B cell (primary cell): ENCODE data around the gene PEDS1. TPM values are rescaled to one million over a fixed set of nuclear protein-coding genes. Genes with fewer than 3 reads are reported as not detected.

Experiments
- ATAC-seq: fragments of 200-7000 bp; cut with Tn5 transposase; one replicate; pipeline ENCODE4 v1.10.0; 2021; ENCODE audit warnings: low read depth, mild to moderate bottlenecking, moderate number of reproducible peaks, moderate library complexity
- CTCF ChIA-PET: fragments of 350-600 bp; sonication (Branson Sonifier 250); formaldehyde crosslinking; loops from one replicate; lab custom pipeline; 2021; ENCODE audit warnings: antibody characterized with exemption, inconsistent platforms; lab: Charles Lee
- POLR2A ChIA-PET: fragments of 350-600 bp; sonication (Branson Sonifier 250); formaldehyde crosslinking; loops from one replicate; lab custom pipeline; 2021; ENCODE audit warnings: antibody characterized with exemption; lab: Charles Lee
- DNase-seq: peaks from one replicate; pipeline ENCODE4 v3.0.0; 2013
- H2AFZ ChIP-seq: 2 replicates; pipeline ENCODE4 v1.6.1; 2012; ENCODE audit warnings: mild to moderate bottlenecking, low read depth, low read length; ENCODE audit not compliant: insufficient read depth, poor library complexity, severe bottlenecking
- H3K27ac ChIP-seq, 2 donors: 1 replicate in 1 of 2; 2 replicates in 1 of 2; pipeline ENCODE4 v1.5.1; 2012 to 2013; ENCODE audit warnings: low read length in 2 of 2, mild to moderate bottlenecking in 2 of 2, moderate library complexity in 1 of 2
- H3K27me3 ChIP-seq, 4 experiments: fragments of 200-600 bp in 1 of 4; sonication (generic) in 1 of 4; replicated peaks in 1 of 4; 1 replicate in 2 of 4; 2 replicates in 2 of 4; pipeline versions ENCODE4 v1.6.1 to v1.7.0; 2013 to 2016; ENCODE audit warnings: low read length in 3 of 4, mild to moderate bottlenecking in 2 of 4, mixed read lengths in 1 of 4, moderate library complexity in 1 of 4; ENCODE audit not compliant: insufficient read depth in 4 of 4, control insufficient read depth in 3 of 4; ENCODE audit errors: control extremely low read depth in 1 of 4
- H3K36me3 ChIP-seq, 2 experiments: replicated peaks in 1 of 2; 1 replicate in 1 of 2; 2 replicates in 1 of 2; pipeline versions ENCODE4 v1.6.1 to v1.7.1; 2013; ENCODE audit warnings: low read length in 1 of 2; ENCODE audit not compliant: insufficient read depth in 2 of 2, control insufficient read depth in 1 of 2; ENCODE audit errors: control extremely low read depth in 1 of 2, extremely low read depth in 1 of 2
- H3K4me1 ChIP-seq, 2 donors: fragments of 200-600 bp in 1 of 2; sonication (generic) in 1 of 2; 1 replicate in 1 of 2; 2 replicates in 1 of 2; pipeline versions ENCODE4 v1.5.1 to v1.6.1; 2013 to 2017; ENCODE audit warnings: low read length in 2 of 2; ENCODE audit not compliant: control insufficient read depth in 2 of 2, insufficient read depth in 2 of 2
- H3K4me2 ChIP-seq: replicated peaks from 2 replicates; pipeline ENCODE3; 2012; ENCODE audit warnings: mild to moderate bottlenecking, low read depth, low read length; ENCODE audit not compliant: poor library complexity, severe bottlenecking
- H3K4me3 ChIP-seq, 5 experiments: fragments of 200-600 bp in 1 of 5; sonication (generic) in 1 of 5; 1 replicate in 3 of 5; 2 replicates in 2 of 5; pipeline versions ENCODE4 v1.5.1 to v1.7.0; 2011 to 2016; ENCODE audit warnings: low read length in 4 of 5, mild to moderate bottlenecking in 4 of 5, low read depth in 2 of 5, control low read depth in 1 of 5, moderate library complexity in 1 of 5; ENCODE audit not compliant: insufficient read depth in 1 of 5; ENCODE audit errors: control extremely low read depth in 1 of 5, extremely low read depth in 1 of 5
- H3K79me2 ChIP-seq: fragments of 200-600 bp; sonication (generic); one replicate; pipeline ENCODE4 v1.6.0; 2016; ENCODE audit warnings: low read length; ENCODE audit not compliant: control insufficient read depth, insufficient read depth
- H3K9ac ChIP-seq: fragments of 200-600 bp; sonication (generic); 2 replicates; pipeline ENCODE4 v1.6.1; 2017; ENCODE audit warnings: mild to moderate bottlenecking, low read length, moderate library complexity
- H3K9me3 ChIP-seq, 3 donors: one replicate each; pipeline versions ENCODE4 v1.6.1 to v1.7.1; 2013; ENCODE audit warnings: low read length in 2 of 3; ENCODE audit not compliant: control insufficient read depth in 2 of 3, insufficient read depth in 1 of 3; ENCODE audit errors: control extremely low read depth in 1 of 3
- H4K20me1 ChIP-seq: 2 replicates; pipeline ENCODE4 v1.6.0; 2012; ENCODE audit warnings: mild to moderate bottlenecking, low read length; ENCODE audit not compliant: insufficient read depth, control insufficient read depth, poor library complexity, severe bottlenecking
- H3K27ac Mint-ChIP-seq: one replicate; pipeline ENCODE4 v1.8.0; 2021; ENCODE audit warnings: mixed read lengths
- H3K27me3 Mint-ChIP-seq: one replicate; pipeline ENCODE4 v1.8.0; 2021; ENCODE audit warnings: mixed read lengths
- H3K4me1 Mint-ChIP-seq: one replicate; pipeline ENCODE4 v1.8.0; 2021; ENCODE audit warnings: mixed read lengths
- H3K4me3 Mint-ChIP-seq: one replicate; pipeline ENCODE4 v1.8.0; 2021; ENCODE audit warnings: mixed read lengths
- H3K9me3 Mint-ChIP-seq: one replicate; pipeline ENCODE4 v1.8.0; 2022; ENCODE audit warnings: mixed read lengths; ENCODE audit not compliant: insufficient read depth
- EZH2 ChIP-seq: IDR thresholded peaks from 2 replicates; pipeline ENCODE4 v1.6.1; 2012; ENCODE audit warnings: borderline replicate concordance, low read depth, mild to moderate bottlenecking, moderate library complexity, low read length; ENCODE audit not compliant: insufficient read depth, poor library complexity, severe bottlenecking
- whole genome bisulfite sequencing: methylation state at CpG from one replicate; pipeline ENCODE4 v1.1.5; 2013; ENCODE audit warnings: missing lambda C conversion rate; ENCODE audit not compliant: insufficient coverage; 5-methylcytosine and 5-hydroxymethylcytosine counted together
- intact Hi-C: fragments of 100-400 bp; cut with micrococcal nuclease; formaldehyde crosslinking; loops from one replicate; pipeline ENCODE4 v1.10.0; 2022
- polyA plus RNA-seq: library from polyadenylated mRNA; depleted of rRNA; stranded (reverse); fragments of >200 nt; gene quantifications from 2 replicates; pipeline ENCODE4 v1.2.3, GENCODE V29; 2012
- total RNA-seq, 2 donors: library from RNA; stranded (reverse); fragments of 120-200 nt in 1 of 2; gene quantifications; 1 replicate in 1 of 2; 2 replicates in 1 of 2; pipeline versions ENCODE4 v1.2.3 to v1.2.4, GENCODE V29; 2013 to 2022
- TF ChIP-seq, protein P1 (sequence below): fragments of 200-600 bp; IDR thresholded peaks from one replicate; pipeline ENCODE4 v1.8.0; 2022; ENCODE audit warnings: antibody characterized with exemption, mild to moderate bottlenecking

PEDS1 gene
- total and polyA plus RNA-seq, 2 donors (not counting 1 experiment from before 2014, with no cell fraction given) = 11.2 to 38.7 TPM

DNA sequence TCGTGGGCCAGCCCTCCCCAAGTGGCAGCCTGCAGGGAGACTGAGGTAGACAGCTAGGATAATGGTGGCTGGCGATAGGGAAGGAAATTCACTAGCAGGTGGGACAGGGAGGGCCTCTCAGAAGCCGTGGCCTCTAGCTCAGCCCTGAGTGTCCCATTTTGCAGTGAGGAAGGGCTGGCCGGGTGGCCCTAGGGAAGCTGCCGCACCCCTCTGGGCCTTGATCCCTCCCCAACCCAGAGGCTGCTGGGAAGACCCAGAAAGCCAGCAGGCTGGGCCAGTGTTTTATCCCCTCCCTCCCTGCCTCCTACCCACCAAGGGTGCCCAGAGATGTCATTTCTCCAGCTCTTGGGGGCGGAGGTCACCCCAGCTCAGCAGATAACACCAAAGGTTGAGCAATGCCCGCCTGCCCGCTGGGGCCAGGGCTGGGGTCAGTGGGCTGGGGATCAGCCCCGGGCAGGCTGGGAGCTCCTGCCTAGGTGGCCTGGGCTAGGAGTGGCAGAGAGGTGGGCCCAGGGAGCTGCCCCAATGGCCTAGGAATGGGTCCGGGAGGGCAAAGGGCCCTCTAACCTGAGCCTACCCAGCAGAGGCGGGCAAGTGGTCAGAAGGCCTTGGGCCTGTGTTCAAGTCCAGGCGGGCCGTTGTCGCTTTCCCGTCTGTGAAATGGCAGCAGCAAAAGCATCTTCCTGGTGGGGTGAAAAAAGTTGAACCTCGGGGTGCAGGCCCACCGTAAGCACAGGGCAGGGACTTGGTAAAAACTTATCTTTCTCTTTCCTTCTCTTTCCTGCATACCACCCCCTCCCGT, 35.6 kb upstream of the PEDS1 start:
- intact Hi-C loops = no loop called here
- no peaks in the 10 kb centered on the region for H3K9me3 Mint-ChIP-seq
- peaks cover 0 to 10% (median 4%) of the 10 kb centered on the region in 4 experiments for H3K27me3 ChIP-seq
- no peak overlapping the region for H3K27ac ChIP-seq
- 89% methylated on average over 12 of the region's 18 CpGs for WGBS
- no peak overlapping the region for H3K4me2 ChIP-seq
- TF ChIP-seq EZH2 = no peak
- TF ChIP-seq, protein P1, sequence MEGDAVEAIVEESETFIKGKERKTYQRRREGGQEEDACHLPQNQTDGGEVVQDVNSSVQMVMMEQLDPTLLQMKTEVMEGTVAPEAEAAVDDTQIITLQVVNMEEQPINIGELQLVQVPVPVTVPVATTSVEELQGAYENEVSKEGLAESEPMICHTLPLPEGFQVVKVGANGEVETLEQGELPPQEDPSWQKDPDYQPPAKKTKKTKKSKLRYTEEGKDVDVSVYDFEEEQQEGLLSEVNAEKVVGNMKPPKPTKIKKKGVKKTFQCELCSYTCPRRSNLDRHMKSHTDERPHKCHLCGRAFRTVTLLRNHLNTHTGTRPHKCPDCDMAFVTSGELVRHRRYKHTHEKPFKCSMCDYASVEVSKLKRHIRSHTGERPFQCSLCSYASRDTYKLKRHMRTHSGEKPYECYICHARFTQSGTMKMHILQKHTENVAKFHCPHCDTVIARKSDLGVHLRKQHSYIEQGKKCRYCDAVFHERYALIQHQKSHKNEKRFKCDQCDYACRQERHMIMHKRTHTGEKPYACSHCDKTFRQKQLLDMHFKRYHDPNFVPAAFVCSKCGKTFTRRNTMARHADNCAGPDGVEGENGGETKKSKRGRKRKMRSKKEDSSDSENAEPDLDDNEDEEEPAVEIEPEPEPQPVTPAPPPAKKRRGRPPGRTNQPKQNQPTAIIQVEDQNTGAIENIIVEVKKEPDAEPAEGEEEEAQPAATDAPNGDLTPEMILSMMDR = no peak
- peak overlapping the region; percentile 80 for H3K27ac Mint-ChIP-seq
- H3K4me3 Mint-ChIP-seq = peak overlapping the region; percentile 50
- ChIA-PET CTCF (interaction anchor here (0.6 to 7.6 kb wide), 21 partner anchors 8 to 562 kb away, joined by 3 to 95 read pairs (median 5); no protein-coding TSS in a partner anchor), POLR2A (no interaction called here)
- H3K9me3 ChIP-seq = peaks cover 0 to 2% (median 0%) of the 10 kb centered on the region in 3 donors
- H3K36me3 ChIP-seq = peaks cover 0 to 2% of the 10 kb centered on the region in 2 experiments
- no peak overlapping the region for H3K4me3 ChIP-seq
- H2AFZ ChIP-seq = no peak overlapping the region
- peak; percentile 32 for DNase-seq
- H3K79me2 ChIP-seq = peaks cover 17% of the 10 kb centered on the region
- peaks cover 16 to 28% of the 10 kb centered on the region in 2 donors for H3K4me1 ChIP-seq
- H3K4me1 Mint-ChIP-seq = peaks cover 16% of the 10 kb centered on the region
- no peak for ATAC-seq
- H3K9ac ChIP-seq = no peak overlapping the region
- H3K27me3 Mint-ChIP-seq = peaks cover 17% of the 10 kb centered on the region
- H4K20me1 ChIP-seq = peaks cover 19% of the 10 kb centered on the region

DNA sequence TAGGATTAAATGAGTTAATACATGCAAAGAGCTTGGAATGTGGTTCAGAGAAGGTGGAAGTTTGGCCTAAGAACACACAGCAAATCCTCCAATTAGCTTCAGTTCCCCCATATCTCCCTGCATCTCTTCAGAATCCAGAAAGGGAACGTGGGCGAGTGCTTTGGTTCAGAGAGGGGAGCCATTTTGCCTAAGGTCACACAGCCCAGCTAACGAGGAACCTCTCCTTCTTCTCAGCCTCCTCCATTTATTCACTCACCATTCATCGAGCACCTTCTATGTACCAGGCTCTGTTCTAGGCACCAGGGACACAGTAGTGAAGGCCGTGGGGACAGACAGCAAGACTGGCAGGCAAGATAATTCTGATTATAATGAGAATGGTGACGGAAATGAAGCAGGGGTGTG, 34.8 kb upstream of the PEDS1 start:
- ChIA-PET CTCF (interaction anchor here (0.6 to 7.6 kb wide), 23 partner anchors 9 to 562 kb away, joined by 3 to 95 read pairs (median 6); no protein-coding TSS in a partner anchor), POLR2A (no interaction called here)
- Histone ChIP-seq H2AFZ (no peak overlapping the region), H3K4me1 (peaks cover 9 to 20% of the 10 kb centered on the region in 2 donors), H4K20me1 (peaks cover 11% of the 10 kb centered on the region), H3K27me3 (peaks cover 0 to 10% (median 4%) of the 10 kb centered on the region in 4 experiments), H3K9me3 (peaks cover 0 to 2% (median 0%) of the 10 kb centered on the region in 3 donors), H3K36me3 (no peaks in the 10 kb centered on the region), H3K27ac (no peak overlapping the region), H3K4me2 (no peak overlapping the region), H3K79me2 (peaks cover 9% of the 10 kb centered on the region), H3K9ac (no peak overlapping the region), H3K4me3 (no peak overlapping the region)
- peaks cover 21% of the 10 kb centered on the region for H3K27me3 Mint-ChIP-seq
- 100% methylated on average over 2 of the region's 6 CpGs for WGBS
- H3K27ac Mint-ChIP-seq = peak overlapping the region; percentile 27
- intact Hi-C loops = no loop called here
- H3K4me1 Mint-ChIP-seq = peaks cover 14% of the 10 kb centered on the region
- no peaks in the 10 kb centered on the region for H3K9me3 Mint-ChIP-seq
- TF ChIP-seq, protein P1 = no peak
- no peak for TF ChIP-seq EZH2
- no peak for DNase-seq
- no peak overlapping the region for H3K4me3 Mint-ChIP-seq
- no peak for ATAC-seq
